ENCODE results near the gene HSPB6.

- TF ChIP-seq, protein P1, sequence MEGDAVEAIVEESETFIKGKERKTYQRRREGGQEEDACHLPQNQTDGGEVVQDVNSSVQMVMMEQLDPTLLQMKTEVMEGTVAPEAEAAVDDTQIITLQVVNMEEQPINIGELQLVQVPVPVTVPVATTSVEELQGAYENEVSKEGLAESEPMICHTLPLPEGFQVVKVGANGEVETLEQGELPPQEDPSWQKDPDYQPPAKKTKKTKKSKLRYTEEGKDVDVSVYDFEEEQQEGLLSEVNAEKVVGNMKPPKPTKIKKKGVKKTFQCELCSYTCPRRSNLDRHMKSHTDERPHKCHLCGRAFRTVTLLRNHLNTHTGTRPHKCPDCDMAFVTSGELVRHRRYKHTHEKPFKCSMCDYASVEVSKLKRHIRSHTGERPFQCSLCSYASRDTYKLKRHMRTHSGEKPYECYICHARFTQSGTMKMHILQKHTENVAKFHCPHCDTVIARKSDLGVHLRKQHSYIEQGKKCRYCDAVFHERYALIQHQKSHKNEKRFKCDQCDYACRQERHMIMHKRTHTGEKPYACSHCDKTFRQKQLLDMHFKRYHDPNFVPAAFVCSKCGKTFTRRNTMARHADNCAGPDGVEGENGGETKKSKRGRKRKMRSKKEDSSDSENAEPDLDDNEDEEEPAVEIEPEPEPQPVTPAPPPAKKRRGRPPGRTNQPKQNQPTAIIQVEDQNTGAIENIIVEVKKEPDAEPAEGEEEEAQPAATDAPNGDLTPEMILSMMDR (IDR thresholded peaks at IDR 0.05; ENCODE audit: low read depth, low read length, missing input control): no peak
- TF ChIP-seq GABPA (IDR thresholded peaks at IDR 0.05 in 1 of 2, conservative IDR thresholded peaks at IDR 0.05 in 1 of 2): no peak
- TF ChIP-seq, protein P2, sequence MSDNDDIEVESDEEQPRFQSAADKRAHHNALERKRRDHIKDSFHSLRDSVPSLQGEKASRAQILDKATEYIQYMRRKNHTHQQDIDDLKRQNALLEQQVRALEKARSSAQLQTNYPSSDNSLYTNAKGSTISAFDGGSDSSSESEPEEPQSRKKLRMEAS (IDR thresholded peaks at IDR 0.05): no peak
Measured at GRCh38 chr19:35781650-35782049, 24.8 kb upstream of the HSPB6 start.
